Stimulated activated CD4-positive, alpha-beta T cell treated with anti-CD3 and anti-CD28 coated beads, Interleukin-12 subunit alpha, Interleukin-12 subunit beta, amount 100 ng/mL, for 48 hours (primary cell): ENCODE measurements around the gene ZNF502.

ENCODE experiments used
- DNase-seq, 3 donors: peaks; one replicate each; pipeline ENCODE4 v3.0.0-alpha.2; 2020; ENCODE audit warnings: low read depth in 2 of 3, low spot score in 1 of 3

The ZNF502 gene

GRCh38 chr3:44764248-44764647, 51.8 kb downstream of the ZNF502 start:
- no peak for DNase-seq

DNA sequence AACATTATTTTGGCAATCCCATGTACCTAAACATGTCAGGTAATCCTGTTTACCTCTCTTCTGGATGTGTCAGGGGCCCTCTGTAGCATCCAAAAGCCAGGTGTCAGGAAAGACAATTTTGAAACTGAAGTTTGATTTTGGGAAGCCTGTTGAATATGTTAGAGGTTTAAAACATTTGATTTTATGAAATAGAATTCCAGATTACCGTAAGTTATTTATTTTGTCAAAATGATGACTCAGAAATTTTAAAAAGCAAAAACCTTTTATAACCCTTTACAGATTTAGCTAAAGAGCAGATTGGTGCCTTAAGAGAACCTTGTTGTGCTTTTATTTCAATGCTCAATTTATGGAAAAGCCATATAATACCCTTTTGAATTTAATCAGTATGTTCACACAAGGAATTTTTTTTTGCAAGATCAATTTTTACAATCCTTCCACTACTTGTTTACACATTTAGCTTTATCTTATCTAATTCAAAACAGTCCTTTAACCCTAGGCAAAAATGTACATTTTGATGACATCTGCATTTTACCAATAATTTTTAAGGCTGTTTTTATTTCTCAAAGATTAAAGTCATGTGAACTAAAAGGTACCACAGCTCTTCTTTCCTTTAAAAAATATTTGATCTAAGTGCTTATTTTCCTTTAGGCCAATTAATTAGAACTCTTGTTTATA, 59.1 kb downstream of the ZNF502 start:
- DNase-seq: no peak

DNA sequence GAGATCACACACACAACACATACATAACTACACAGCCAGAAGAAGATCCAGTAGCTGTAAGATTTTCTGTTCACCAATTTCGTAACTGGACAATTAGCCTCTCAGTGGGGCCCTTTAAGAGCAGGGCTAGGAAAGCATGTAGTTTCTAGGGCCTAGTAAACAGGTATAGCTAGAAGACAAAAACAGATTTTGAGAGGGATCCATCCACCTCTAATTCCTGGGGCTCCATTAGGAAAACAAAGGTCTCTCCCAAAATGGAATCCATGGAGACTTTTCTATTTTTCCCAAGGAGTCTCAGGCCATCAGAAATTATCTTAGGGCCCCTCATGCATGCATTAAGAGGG, 59.6 kb downstream of the ZNF502 start:
- no peak for DNase-seq
